IMR-90 (cell line): ENCODE results near the gene GBA2. TPM values are rescaled to one million over a fixed set of nuclear protein-coding genes. Genes with fewer than 3 reads are reported as not detected.

ENCODE experiments used
- ATAC-seq: fragments of 200-7000 bp; cut with Tn5 transposase; 2 replicates; pipeline ENCODE4 v1.9.1; 2020; ENCODE audit warnings: low read depth, mild to moderate bottlenecking, moderate library complexity
- BruUV-seq: library from RNA; stranded (reverse); fragments of 400-500 nt; replicated peaks from 2 replicates; lab custom pipeline; 2021; lab: Mats Ljungman, UMichigan
- CTCF ChIA-PET: fragments of 300-600 bp; formaldehyde crosslinking; extraction: SDS; loops from one replicate; lab custom pipeline; 2021; ENCODE audit warnings: antibody characterized with exemption; lab: Yijun Ruan, JAX
- POLR2A ChIA-PET: fragments of 300-600 bp; sonication (Branson Sonifier 250); formaldehyde crosslinking; loops from one replicate; lab custom pipeline; 2022; ENCODE audit warnings: antibody characterized with exemption; ENCODE audit not compliant: unreplicated experiment; lab: Charles Lee
- DNase-seq: peaks from one replicate; pipeline ENCODE4 v3.0.0; 2013
- H2AFZ ChIP-seq: replicated peaks from 2 replicates; pipeline ENCODE3; 2013; ENCODE audit warnings: low read length, mild to moderate bottlenecking; ENCODE audit not compliant: poor library complexity
- H2AK5ac ChIP-seq: 2 replicates; pipeline ENCODE4 v1.6.1; 2013; ENCODE audit warnings: low read depth, low read length, inconsistent platforms
- H2AK9ac ChIP-seq: replicated peaks from 2 replicates; pipeline ENCODE3; 2013; ENCODE audit warnings: mild to moderate bottlenecking, low read depth, low read length, moderate library complexity; ENCODE audit not compliant: poor library complexity
- H2BK120ac ChIP-seq: 2 replicates; pipeline ENCODE4 v1.6.1; 2013; ENCODE audit warnings: low read depth, low read length, inconsistent platforms
- H2BK15ac ChIP-seq: 3 replicates; pipeline ENCODE4 v1.6.1; 2013; ENCODE audit warnings: low read depth, low read length, inconsistent platforms
- H2BK20ac ChIP-seq: 2 replicates; pipeline ENCODE4 v1.6.1; 2013; ENCODE audit warnings: low read depth, mild to moderate bottlenecking, inconsistent platforms, low read length, moderate library complexity
- H2BK5ac ChIP-seq: 2 replicates; pipeline ENCODE4 v1.6.1; 2013; ENCODE audit warnings: mild to moderate bottlenecking, low read depth, low read length, inconsistent platforms; ENCODE audit not compliant: poor library complexity, severe bottlenecking
- H3K14ac ChIP-seq: replicated peaks from 2 replicates; pipeline ENCODE4 v1.6.1; 2013; ENCODE audit warnings: low read depth, low read length, inconsistent platforms
- H3K18ac ChIP-seq: 2 replicates; pipeline ENCODE4 v1.6.1; 2013; ENCODE audit warnings: low read depth, low read length, control low read depth
- H3K23ac ChIP-seq: 2 replicates; pipeline ENCODE4 v1.6.1; 2013; ENCODE audit warnings: low read depth, low read length, inconsistent platforms
- H3K27ac ChIP-seq: 2 replicates; pipeline ENCODE4 v1.5.1; 2013; ENCODE audit warnings: mild to moderate bottlenecking, control low read depth, low read length; ENCODE audit not compliant: insufficient read depth
- H3K27me3 ChIP-seq: 2 replicates; pipeline ENCODE4 v1.6.1; 2013; ENCODE audit warnings: low read length; ENCODE audit not compliant: control insufficient read depth, insufficient read depth
- H3K36me3 ChIP-seq: 2 replicates; pipeline ENCODE4 v1.6.1; 2013; ENCODE audit warnings: low read length, mixed read lengths; ENCODE audit not compliant: control insufficient read depth, insufficient read depth
- H3K4ac ChIP-seq: 2 replicates; pipeline ENCODE4 v1.6.1; 2013; ENCODE audit warnings: low read depth, low read length, inconsistent platforms
- H3K4me1 ChIP-seq: 2 replicates; pipeline ENCODE4 v1.6.1; 2013; ENCODE audit warnings: low read length, mixed read lengths; ENCODE audit not compliant: control insufficient read depth, insufficient read depth
- H3K4me2 ChIP-seq: 2 replicates; pipeline ENCODE4 v1.6.1; 2013; ENCODE audit warnings: low read depth, mild to moderate bottlenecking, control low read depth, low read length, moderate library complexity
- H3K4me3 ChIP-seq: 2 replicates; pipeline ENCODE4 v1.5.1; 2013; ENCODE audit warnings: low read depth, mild to moderate bottlenecking, control low read depth, low read length, moderate library complexity; ENCODE audit not compliant: insufficient read depth
- H3K56ac ChIP-seq: 2 replicates; pipeline ENCODE4 v1.6.1; 2013; ENCODE audit warnings: low read length, inconsistent platforms; ENCODE audit not compliant: insufficient read depth; ENCODE audit errors: extremely low read depth
- H3K79me1 ChIP-seq, 2 experiments: 2 replicates each; pipeline ENCODE4 v1.6.1; 2013; ENCODE audit warnings: low read length in 2 of 2, inconsistent platforms in 1 of 2, low read depth in 1 of 2
- H3K9ac ChIP-seq: 2 replicates; pipeline ENCODE4 v1.6.1; 2013; ENCODE audit warnings: low read depth, low read length, control low read depth
- H3K9me1 ChIP-seq: 2 replicates; pipeline ENCODE4 v1.6.1; 2013; ENCODE audit warnings: low read length, inconsistent platforms; ENCODE audit not compliant: insufficient read depth
- H3K9me3 ChIP-seq: 2 replicates; pipeline ENCODE4 v1.6.1; 2013; ENCODE audit warnings: low read length; ENCODE audit not compliant: control insufficient read depth, insufficient read depth
- H4K20me1 ChIP-seq: 2 replicates; pipeline ENCODE4 v1.6.1; 2013; ENCODE audit warnings: low read length, inconsistent platforms; ENCODE audit not compliant: insufficient read depth
- H4K5ac ChIP-seq: 2 replicates; pipeline ENCODE4 v1.6.1; 2013; ENCODE audit warnings: mild to moderate bottlenecking, low read depth, low read length, control low read depth
- H4K8ac ChIP-seq, 2 experiments: 2 replicates each; pipeline ENCODE4 v1.6.1; 2013; ENCODE audit warnings: low read depth in 2 of 2, low read length in 2 of 2, control low read depth in 1 of 2, inconsistent platforms in 1 of 2
- H4K91ac ChIP-seq: 2 replicates; pipeline ENCODE4 v1.6.1; 2013; ENCODE audit warnings: low read depth, low read length, inconsistent platforms; ENCODE audit not compliant: insufficient read depth
- BHLHE40 ChIP-seq: fragments of 150-350 bp; IDR thresholded peaks from 2 replicates; pipeline ENCODE4 v1.6.1; 2016; ENCODE audit warnings: mild to moderate bottlenecking, low read depth, low read length
- CEBPB ChIP-seq: IDR thresholded peaks from 2 replicates; pipeline ENCODE4 v1.6.1; 2012; ENCODE audit warnings: low read depth, low read length, improper control_type of control experiment
- FOS ChIP-seq: fragments of 150-350 bp; IDR thresholded peaks from 2 replicates; pipeline ENCODE4 v1.6.1; 2016; ENCODE audit warnings: low read depth, low read length
- MAFK ChIP-seq: IDR thresholded peaks from 2 replicates; pipeline ENCODE4 v1.6.1; 2012; ENCODE audit warnings: low read depth, low read length, improper control_type of control experiment
- MAZ ChIP-seq: IDR thresholded peaks from 2 replicates; pipeline ENCODE4 v1.6.1; 2012; ENCODE audit warnings: low read depth, mild to moderate bottlenecking, low read length, improper control_type of control experiment, moderate library complexity, borderline replicate concordance
- MXI1 ChIP-seq: IDR thresholded peaks from 2 replicates; pipeline ENCODE4 v1.6.1; 2012; ENCODE audit warnings: low read depth, mild to moderate bottlenecking, low read length, moderate library complexity, borderline replicate concordance
- NFE2L2 ChIP-seq: fragments of 150-350 bp; IDR thresholded peaks from 2 replicates; pipeline ENCODE4 v1.6.1; 2016; ENCODE audit warnings: low read depth, mild to moderate bottlenecking, low read length
- POLR2A ChIP-seq: IDR thresholded peaks from 2 replicates; pipeline ENCODE4 v1.6.1; 2012; ENCODE audit warnings: mild to moderate bottlenecking, low read depth, low read length
- RAD21 ChIP-seq: IDR thresholded peaks from 2 replicates; pipeline ENCODE4 v1.6.1; 2012; ENCODE audit warnings: low read length, improper control_type of control experiment
- RCOR1 ChIP-seq: IDR thresholded peaks from 2 replicates; pipeline ENCODE4 v1.6.1; 2012; ENCODE audit warnings: mild to moderate bottlenecking, low read length, improper control_type of control experiment; ENCODE audit not compliant: insufficient replicate concordance
- RFX5 ChIP-seq: IDR thresholded peaks from 2 replicates; pipeline ENCODE4 v1.8.0; 2012; ENCODE audit warnings: low read depth, mild to moderate bottlenecking, low read length, moderate library complexity
- SMC3 ChIP-seq: fragments of 150-350 bp; IDR thresholded peaks from 2 replicates; pipeline ENCODE4 v1.6.1; 2016; ENCODE audit warnings: low read depth, mild to moderate bottlenecking, antibody characterized with exemption, low read length, moderate library complexity
- WGBS, 2 experiments: methylation state at CpG; one replicate each; pipeline versions ENCODE4 v1.1.5 to v1.1.7; 2013; ENCODE audit warnings: missing lambda C conversion rate in 2 of 2; ENCODE audit not compliant: insufficient read length in 1 of 2; ENCODE audit errors: extremely low coverage in 2 of 2; 5-methylcytosine and 5-hydroxymethylcytosine counted together
- dilution Hi-C: fragments of 300-500 bp; cut with HindIII; formaldehyde crosslinking; loops from one replicate; pipeline ENCODE4 v1.14.3; 2018; ENCODE audit warnings: low sequenced_read_pairs; ENCODE audit not compliant: unreplicated experiment
- in situ Hi-C: fragments of 300-500 bp; cut with MboI; formaldehyde crosslinking; loops from 3 replicates; pipeline ENCODE4 v1.14.3; 2019; ENCODE audit warnings: low sequenced_read_pairs, inconsistent platforms, mixed read lengths
- intact Hi-C: fragments of 100-400 bp; cut with micrococcal nuclease; formaldehyde crosslinking; loops from 2 replicates; pipeline ENCODE4 v1.10.0; 2022
- polyA plus RNA-seq, 3 experiments: library from polyadenylated mRNA; depleted of rRNA; stranded (reverse); fragments of >200 nt; gene quantifications; 2 replicates each; pipeline ENCODE4 v1.2.3, GENCODE V29; 2012; ENCODE audit warnings: low replicate concordance in 1 of 3
- total RNA-seq: library from RNA; depleted of rRNA; stranded (reverse); fragments of >200 nt; gene quantifications from 2 replicates; pipeline ENCODE4 v1.2.3, GENCODE V29; 2012
- TF ChIP-seq, protein P1 (sequence below): conservative IDR thresholded peaks from 2 replicates; pipeline ENCODE4 v1.5.1; 2012; ENCODE audit warnings: mild to moderate bottlenecking, low read depth, low read length, improper control_type of control experiment
- TF ChIP-seq, protein P2 (sequence below): fragments of 150-350 bp; IDR thresholded peaks from 2 replicates; pipeline ENCODE4 v1.6.1; 2016; ENCODE audit warnings: low read depth, mild to moderate bottlenecking, low read length, moderate library complexity, borderline replicate concordance
- TF ChIP-seq, protein P3 (sequence below): fragments of 150-350 bp; IDR thresholded peaks from 2 replicates; pipeline ENCODE4 v1.6.1; 2017; ENCODE audit warnings: mild to moderate bottlenecking, antibody characterized with exemption, low read length, low read depth

The GBA2 gene
- total and polyA plus RNA-seq, 2 of the 4 experiments (the other 2 are of a cell fraction), result 18.1 to 38.2 TPM

DNA sequence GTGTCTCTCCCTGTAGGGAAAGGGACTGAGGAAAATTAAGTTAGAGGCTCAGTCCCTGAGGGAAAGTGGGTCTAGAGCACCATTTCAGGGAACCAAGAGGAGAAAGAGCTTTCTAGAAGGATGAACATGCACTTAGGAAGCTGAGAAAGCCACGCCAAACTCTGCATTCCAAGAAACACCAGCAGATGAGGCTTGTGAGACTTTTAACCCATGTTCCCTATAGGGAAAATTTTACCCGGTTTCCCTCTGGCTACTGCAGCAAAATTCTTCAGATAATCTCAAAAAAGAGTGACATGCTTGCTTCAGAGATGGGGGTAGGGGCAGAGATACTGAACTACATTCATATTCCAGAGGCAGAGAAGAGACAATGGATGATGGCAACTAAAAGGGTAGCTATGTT, 25.6 kb downstream of the GBA2 start:
- ChIA-PET POLR2A (interaction anchor here (0.7 kb wide), 1 partner anchor 77 kb away, joined by 6 read pairs; no protein-coding TSS in a partner anchor), CTCF (interaction anchor here (1.0 kb wide), 1 partner anchor 27 kb away, joined by 3 read pairs; no protein-coding TSS in a partner anchor)
- Histone ChIP-seq H3K14ac (no peak overlapping the region), H4K5ac (no peak overlapping the region), H3K27ac (no peak overlapping the region), H2BK15ac (no peak overlapping the region), H2AK5ac (no peak overlapping the region), H3K18ac (no peak overlapping the region), H3K4ac (no peak overlapping the region), H2BK20ac (no peak overlapping the region), H2BK5ac (no peak overlapping the region), H3K56ac (no peak overlapping the region), H3K27me3 (no peaks in the 10 kb centered on the region), H3K4me2 (no peak overlapping the region), H2BK120ac (no peak overlapping the region), H3K4me3 (no peak overlapping the region), H3K9ac (no peak overlapping the region), H3K36me3 (peaks cover 66% of the 10 kb centered on the region), H3K9me3 (no peaks in the 10 kb centered on the region), H2AK9ac (no peak overlapping the region), H3K9me1 (peaks cover 7% of the 10 kb centered on the region; the same call in 1 of the 2 replicates), H3K79me1 (peaks cover 49 to 87% of the 10 kb centered on the region in 2 experiments), H2AFZ (no peak overlapping the region), H4K8ac (no peak overlapping the region), H4K20me1 (peaks cover 40% of the 10 kb centered on the region), H3K4me1 (peaks cover 13% of the 10 kb centered on the region), H3K23ac (no peak overlapping the region), H4K91ac (no peak overlapping the region)
- DNase-seq (no peak), ATAC-seq (no peak)
- no TSS peak for BruUV-seq
- intact Hi-C loops (no loop called here), dilution Hi-C loops (no loop called here), in situ Hi-C loops (no loop called here)
- WGBS, 2 experiments, result no CpG with 5 or more reads among the region's 2 CpGs
- TF ChIP-seq, protein P1, sequence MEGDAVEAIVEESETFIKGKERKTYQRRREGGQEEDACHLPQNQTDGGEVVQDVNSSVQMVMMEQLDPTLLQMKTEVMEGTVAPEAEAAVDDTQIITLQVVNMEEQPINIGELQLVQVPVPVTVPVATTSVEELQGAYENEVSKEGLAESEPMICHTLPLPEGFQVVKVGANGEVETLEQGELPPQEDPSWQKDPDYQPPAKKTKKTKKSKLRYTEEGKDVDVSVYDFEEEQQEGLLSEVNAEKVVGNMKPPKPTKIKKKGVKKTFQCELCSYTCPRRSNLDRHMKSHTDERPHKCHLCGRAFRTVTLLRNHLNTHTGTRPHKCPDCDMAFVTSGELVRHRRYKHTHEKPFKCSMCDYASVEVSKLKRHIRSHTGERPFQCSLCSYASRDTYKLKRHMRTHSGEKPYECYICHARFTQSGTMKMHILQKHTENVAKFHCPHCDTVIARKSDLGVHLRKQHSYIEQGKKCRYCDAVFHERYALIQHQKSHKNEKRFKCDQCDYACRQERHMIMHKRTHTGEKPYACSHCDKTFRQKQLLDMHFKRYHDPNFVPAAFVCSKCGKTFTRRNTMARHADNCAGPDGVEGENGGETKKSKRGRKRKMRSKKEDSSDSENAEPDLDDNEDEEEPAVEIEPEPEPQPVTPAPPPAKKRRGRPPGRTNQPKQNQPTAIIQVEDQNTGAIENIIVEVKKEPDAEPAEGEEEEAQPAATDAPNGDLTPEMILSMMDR, result no peak
- TF ChIP-seq RCOR1 (no peak), POLR2A (no peak), RFX5 (no peak), MAZ (no peak), MAFK (no peak), SMC3 (no peak), BHLHE40 (no peak), FOS (no peak), MXI1 (no peak), NFE2L2 (no peak), CEBPB (no peak), RAD21 (no peak)
- TF ChIP-seq, protein P2, sequence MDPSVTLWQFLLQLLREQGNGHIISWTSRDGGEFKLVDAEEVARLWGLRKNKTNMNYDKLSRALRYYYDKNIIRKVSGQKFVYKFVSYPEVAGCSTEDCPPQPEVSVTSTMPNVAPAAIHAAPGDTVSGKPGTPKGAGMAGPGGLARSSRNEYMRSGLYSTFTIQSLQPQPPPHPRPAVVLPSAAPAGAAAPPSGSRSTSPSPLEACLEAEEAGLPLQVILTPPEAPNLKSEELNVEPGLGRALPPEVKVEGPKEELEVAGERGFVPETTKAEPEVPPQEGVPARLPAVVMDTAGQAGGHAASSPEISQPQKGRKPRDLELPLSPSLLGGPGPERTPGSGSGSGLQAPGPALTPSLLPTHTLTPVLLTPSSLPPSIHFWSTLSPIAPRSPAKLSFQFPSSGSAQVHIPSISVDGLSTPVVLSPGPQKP, result no peak
- TF ChIP-seq, protein P3, sequence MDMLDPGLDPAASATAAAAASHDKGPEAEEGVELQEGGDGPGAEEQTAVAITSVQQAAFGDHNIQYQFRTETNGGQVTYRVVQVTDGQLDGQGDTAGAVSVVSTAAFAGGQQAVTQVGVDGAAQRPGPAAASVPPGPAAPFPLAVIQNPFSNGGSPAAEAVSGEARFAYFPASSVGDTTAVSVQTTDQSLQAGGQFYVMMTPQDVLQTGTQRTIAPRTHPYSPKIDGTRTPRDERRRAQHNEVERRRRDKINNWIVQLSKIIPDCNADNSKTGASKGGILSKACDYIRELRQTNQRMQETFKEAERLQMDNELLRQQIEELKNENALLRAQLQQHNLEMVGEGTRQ, result no peak
